ENCODE results near the gene RXRA.

The RXRA gene

DNA sequence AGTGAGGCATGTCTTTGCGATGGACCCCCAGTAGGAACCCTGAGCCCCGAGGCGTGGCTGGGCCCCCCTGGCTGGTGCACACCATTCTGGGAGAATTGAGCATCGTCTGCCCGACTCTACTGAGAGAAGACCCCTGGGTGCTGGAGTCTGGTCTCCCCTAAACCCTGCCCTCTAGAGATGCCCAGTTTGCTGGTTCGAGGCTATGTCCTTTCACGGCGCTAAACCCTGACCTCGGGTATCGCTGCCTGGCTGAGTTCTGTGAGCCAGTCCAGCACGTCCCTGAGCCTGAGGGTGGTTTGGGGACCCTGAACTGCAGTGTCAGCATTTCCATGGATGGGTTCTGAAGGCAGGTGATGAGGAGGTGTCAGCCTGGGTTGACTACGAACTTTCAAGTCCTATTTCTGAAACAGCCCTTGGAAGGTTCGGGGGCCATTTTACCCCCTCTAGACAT, 128.8 kb downstream of the RXRA start:
- TF ChIP-seq, protein P1, sequence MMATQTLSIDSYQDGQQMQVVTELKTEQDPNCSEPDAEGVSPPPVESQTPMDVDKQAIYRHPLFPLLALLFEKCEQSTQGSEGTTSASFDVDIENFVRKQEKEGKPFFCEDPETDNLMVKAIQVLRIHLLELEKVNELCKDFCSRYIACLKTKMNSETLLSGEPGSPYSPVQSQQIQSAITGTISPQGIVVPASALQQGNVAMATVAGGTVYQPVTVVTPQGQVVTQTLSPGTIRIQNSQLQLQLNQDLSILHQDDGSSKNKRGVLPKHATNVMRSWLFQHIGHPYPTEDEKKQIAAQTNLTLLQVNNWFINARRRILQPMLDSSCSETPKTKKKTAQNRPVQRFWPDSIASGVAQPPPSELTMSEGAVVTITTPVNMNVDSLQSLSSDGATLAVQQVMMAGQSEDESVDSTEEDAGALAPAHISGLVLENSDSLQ (IDR thresholded peaks at IDR 0.05) = no peak
- no peak for TF ChIP-seq FOXM1 (IDR thresholded peaks at IDR 0.05; ENCODE audit: borderline replicate concordance)
- no peak for TF ChIP-seq L3MBTL2 (conservative IDR thresholded peaks at IDR 0.05)
- TF ChIP-seq ELF4 (IDR thresholded peaks at IDR 0.05) = no peak
- TF ChIP-seq SP1 (IDR thresholded peaks at IDR 0.05) = no peak
- TF ChIP-seq BHLHE40 (IDR thresholded peaks at IDR 0.05; ENCODE audit: borderline replicate concordance) = no peak
- TF ChIP-seq CTBP1 (IDR thresholded peaks at IDR 0.05; ENCODE audit: borderline replicate concordance) = no peak
- no peak for TF ChIP-seq FOXK2 (IDR thresholded peaks at IDR 0.05)
- TF ChIP-seq HDGF (IDR thresholded peaks at IDR 0.05; ENCODE audit: borderline replicate concordance) = no peak
- TF ChIP-seq NFRKB (IDR thresholded peaks at IDR 0.05) = no peak
- no peak for TF ChIP-seq ZNF384 (IDR thresholded peaks at IDR 0.05)
- TF ChIP-seq TARDBP (IDR thresholded peaks at IDR 0.05) = no peak
- no peak for TF ChIP-seq LEF1 (IDR thresholded peaks at IDR 0.05; ENCODE audit: borderline replicate concordance)
- TF ChIP-seq ARNT (IDR thresholded peaks at IDR 0.05) = no peak
- no peak for TF ChIP-seq SUZ12 (IDR thresholded peaks at IDR 0.05)
- TF ChIP-seq FOXA1 (IDR thresholded peaks at IDR 0.05) = no peak
- ChIA-PET POLR2A (no interaction called here), CTCF (no interaction called here)
- DNase-seq (ENCODE audit: extremely low spot score) = no peak

DNA sequence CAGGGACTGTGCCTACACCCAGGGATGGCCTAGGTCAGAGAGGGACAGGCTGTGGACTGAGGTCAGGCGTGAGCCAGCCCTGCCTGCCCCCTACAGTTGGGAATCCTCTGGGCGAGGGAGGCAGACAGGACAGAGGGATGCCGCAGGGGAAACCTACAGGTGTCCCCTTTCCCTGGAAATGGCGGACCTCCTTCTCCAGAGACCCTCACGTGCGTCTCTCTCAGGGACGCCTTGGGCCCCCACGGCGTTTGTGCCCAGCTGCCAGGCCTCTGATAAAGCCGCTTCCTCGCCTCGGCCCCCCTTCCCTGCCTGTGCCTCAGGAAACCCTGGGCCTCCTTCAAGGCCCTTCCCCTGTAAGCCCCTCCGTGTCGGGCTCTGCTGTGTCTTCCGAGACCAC, 129.3 kb downstream of the RXRA start:
- ChIA-PET CTCF (no interaction called here), POLR2A (no interaction called here)
- DNase-seq (ENCODE audit: extremely low spot score) = no peak
- TF ChIP-seq ELF4 (IDR thresholded peaks at IDR 0.05) (no peak), HDGF (IDR thresholded peaks at IDR 0.05; ENCODE audit: borderline replicate concordance) (no peak), CTBP1 (IDR thresholded peaks at IDR 0.05; ENCODE audit: borderline replicate concordance) (no peak), BHLHE40 (IDR thresholded peaks at IDR 0.05; ENCODE audit: borderline replicate concordance) (no peak), ARNT (IDR thresholded peaks at IDR 0.05) (no peak), SUZ12 (IDR thresholded peaks at IDR 0.05) (no peak), L3MBTL2 (conservative IDR thresholded peaks at IDR 0.05) (no peak), SP1 (IDR thresholded peaks at IDR 0.05) (no peak), FOXA1 (IDR thresholded peaks at IDR 0.05) (no peak), FOXK2 (IDR thresholded peaks at IDR 0.05) (no peak), NFRKB (IDR thresholded peaks at IDR 0.05) (no peak), LEF1 (IDR thresholded peaks at IDR 0.05; ENCODE audit: borderline replicate concordance) (no peak), TARDBP (IDR thresholded peaks at IDR 0.05) (no peak), FOXM1 (IDR thresholded peaks at IDR 0.05; ENCODE audit: borderline replicate concordance) (no peak), ZNF384 (IDR thresholded peaks at IDR 0.05) (no peak)
- TF ChIP-seq, protein P1 (IDR thresholded peaks at IDR 0.05) = no peak

DNA sequence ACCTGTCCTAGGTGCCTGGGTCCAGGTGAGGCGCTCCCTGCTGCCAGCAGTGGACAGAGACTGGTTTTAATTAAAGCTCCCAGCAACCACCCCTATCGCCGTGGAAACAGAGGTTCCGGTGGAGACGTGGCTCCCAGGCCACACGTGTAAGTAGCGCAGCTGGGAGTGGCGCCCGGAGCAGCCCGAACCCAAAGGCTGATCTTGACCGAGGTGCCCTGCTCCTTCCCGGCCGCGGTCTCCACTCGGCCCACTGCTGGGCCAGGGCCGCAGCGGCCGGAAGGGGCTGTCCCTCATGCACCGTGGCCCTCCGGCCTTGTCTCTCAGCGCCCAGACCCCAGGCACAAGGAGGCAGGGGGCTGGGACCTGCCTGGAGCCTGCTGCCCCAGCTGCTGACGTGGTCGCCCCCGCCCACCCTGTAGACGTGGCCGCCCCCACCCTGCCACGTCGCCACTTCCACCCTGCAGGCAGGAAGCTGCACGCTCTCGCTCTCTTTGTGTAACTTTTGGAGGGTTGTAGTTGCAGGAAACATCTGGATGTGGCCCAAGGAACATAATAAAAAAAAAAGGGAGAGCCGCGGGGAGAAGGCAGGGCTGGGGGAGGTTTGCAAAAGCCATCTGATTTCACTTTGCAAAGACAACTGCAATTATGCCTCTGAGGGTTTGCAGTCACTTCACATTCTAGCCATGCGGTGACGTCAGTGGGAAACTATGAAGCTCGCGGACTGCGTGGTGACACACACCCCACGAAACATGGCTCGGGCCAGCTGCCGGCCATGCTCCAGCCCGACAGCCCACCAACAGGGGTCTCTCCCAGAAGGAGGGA, 129.9 kb downstream of the RXRA start:
- CTCF ChIA-PET = interaction anchor here (0.5 kb wide), 1 partner anchor 231 kb away, joined by 3 read pairs; no protein-coding TSS in a partner anchor
- DNase-seq (ENCODE audit: extremely low spot score) = no peak

DNA sequence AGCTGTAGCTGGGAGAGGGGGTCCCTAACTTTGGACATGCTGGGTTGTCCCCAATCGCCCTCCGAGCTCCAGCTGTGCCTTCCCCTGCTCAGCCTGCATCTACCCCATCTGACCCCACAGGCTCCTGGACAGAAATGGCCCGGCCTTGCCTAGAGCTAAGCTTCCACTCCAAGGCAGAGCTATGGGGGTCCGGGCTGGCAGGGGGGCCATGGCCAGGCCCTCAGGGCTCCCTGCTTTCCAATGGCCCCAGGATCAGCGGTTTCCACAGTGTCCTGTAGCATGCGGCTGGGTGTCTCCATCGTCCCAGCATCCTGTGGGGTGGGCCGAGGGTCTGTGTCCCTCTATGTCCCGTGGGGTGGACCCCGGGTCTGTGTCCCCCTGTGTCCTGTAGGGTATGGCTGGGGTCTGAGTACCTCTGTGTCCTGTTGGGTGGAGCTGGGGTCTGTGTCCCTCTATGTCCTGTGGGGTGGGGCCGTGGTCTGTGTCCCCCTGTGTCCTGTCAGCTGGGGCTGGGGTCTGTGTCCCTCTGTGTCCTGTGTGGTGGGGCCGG, 130.6 kb downstream of the RXRA start:
- ChIA-PET CTCF (no interaction called here), POLR2A (interaction anchor here (0.7 kb wide), 1 partner anchor 183 kb away, joined by 3 read pairs; no protein-coding TSS in a partner anchor)
- DNase-seq (ENCODE audit: extremely low spot score) = no peak
- no peak for TF ChIP-seq CTBP1 (IDR thresholded peaks at IDR 0.05; ENCODE audit: borderline replicate concordance)
- no peak for TF ChIP-seq ZNF384 (IDR thresholded peaks at IDR 0.05)

More for the DNA sequence above, 129.9 kb downstream of the RXRA start:
- POLR2A ChIA-PET = interaction anchor here (0.7 kb wide), 1 partner anchor 184 kb away, joined by 3 read pairs; no protein-coding TSS in a partner anchor
- no peak for TF ChIP-seq NFRKB (IDR thresholded peaks at IDR 0.05)
- TF ChIP-seq TARDBP (IDR thresholded peaks at IDR 0.05) = no peak
- no peak for TF ChIP-seq LEF1 (IDR thresholded peaks at IDR 0.05; ENCODE audit: borderline replicate concordance)
- TF ChIP-seq, protein P1 (IDR thresholded peaks at IDR 0.05) = no peak
- TF ChIP-seq ZNF384 (IDR thresholded peaks at IDR 0.05) = no peak
- TF ChIP-seq HDGF (IDR thresholded peaks at IDR 0.05; ENCODE audit: borderline replicate concordance) = no peak

DNA sequence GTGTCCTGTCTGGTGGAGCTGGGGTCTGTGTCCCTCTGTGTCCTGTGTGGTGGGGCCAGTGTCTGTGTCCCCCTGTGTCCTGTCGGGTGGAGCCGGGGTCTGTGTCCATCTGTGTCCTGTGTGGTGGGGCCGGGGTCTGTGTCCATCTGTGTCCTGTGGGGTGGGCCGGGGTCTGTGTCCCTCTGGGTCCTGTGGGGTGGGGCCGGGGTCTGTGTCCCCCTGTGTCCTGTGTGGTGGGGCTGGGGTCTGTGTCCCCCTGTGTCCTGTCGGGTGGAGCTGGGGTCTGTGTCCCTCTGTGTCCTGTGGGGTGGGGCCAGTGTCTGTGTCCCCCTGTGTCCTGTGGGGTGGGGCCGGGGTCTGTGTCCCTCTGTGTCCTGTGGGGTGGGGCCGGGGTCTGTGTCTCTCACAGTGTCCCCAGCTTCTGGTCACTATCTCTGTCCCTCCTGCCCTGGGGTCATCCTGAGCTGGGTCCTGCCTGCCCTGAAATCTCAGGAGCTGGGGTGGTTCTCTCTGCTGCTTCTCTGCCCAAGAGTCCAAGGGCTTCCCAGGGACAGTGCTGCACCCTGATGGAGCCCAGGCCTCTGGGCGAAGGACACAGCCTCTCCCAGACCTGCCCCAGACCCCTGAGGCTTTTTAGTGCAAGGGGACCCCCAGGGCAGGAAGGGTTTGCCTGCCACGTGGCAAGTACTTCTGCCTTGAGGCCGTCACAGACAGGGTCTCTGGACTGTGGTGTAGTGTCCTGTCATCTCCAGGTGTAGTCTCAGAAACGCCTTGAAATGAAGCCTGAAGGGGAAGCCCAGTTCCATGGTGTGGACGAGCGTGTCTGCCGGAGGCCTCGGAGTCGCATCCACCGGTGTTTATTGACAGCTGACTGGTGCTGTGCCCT, 131.3 kb downstream of the RXRA start:
- ChIA-PET POLR2A (no interaction called here), CTCF (no interaction called here)
- DNase-seq (ENCODE audit: extremely low spot score) = no peak
- TF ChIP-seq BHLHE40 (IDR thresholded peaks at IDR 0.05; ENCODE audit: borderline replicate concordance) (no peak), SUZ12 (IDR thresholded peaks at IDR 0.05) (no peak), CTBP1 (IDR thresholded peaks at IDR 0.05; ENCODE audit: borderline replicate concordance) (no peak), NFRKB (IDR thresholded peaks at IDR 0.05) (no peak), FOXK2 (IDR thresholded peaks at IDR 0.05) (no peak), ZNF384 (IDR thresholded peaks at IDR 0.05) (no peak), LEF1 (IDR thresholded peaks at IDR 0.05; ENCODE audit: borderline replicate concordance) (no peak), SP1 (IDR thresholded peaks at IDR 0.05) (no peak), FOXA1 (IDR thresholded peaks at IDR 0.05) (no peak), TARDBP (IDR thresholded peaks at IDR 0.05) (no peak), L3MBTL2 (conservative IDR thresholded peaks at IDR 0.05) (no peak), HDGF (IDR thresholded peaks at IDR 0.05; ENCODE audit: borderline replicate concordance) (no peak), ARNT (IDR thresholded peaks at IDR 0.05) (no peak)
- TF ChIP-seq, protein P1 (IDR thresholded peaks at IDR 0.05) = no peak
